Skeletal muscle cell (primary cell): ENCODE measurements around the gene SRSF7.
"Not testable (repeated sequence)": the region's sequence is repeated elsewhere in the genome, so short reads cannot be mapped to it uniquely, and the experiment has no call there.

Source experiments
- DNase-seq: peaks from one replicate; pipeline ENCODE4 v3.0.0-alpha.2; 2010; ENCODE audit warnings: low read depth
- H3K4me3 ChIP-seq: 2 replicates; pipeline ENCODE4 v1.5.1; 2011; ENCODE audit warnings: low read depth, mild to moderate bottlenecking, control low read depth, low read length, moderate library complexity

The SRSF7 gene

GRCh38 chr2:38750891-38751595 is at the start of gene SRSF7:
Gene SRSF7, minus strand, starts transcription at chr2:38751361. Its CDS starts 105 bp downstream, at chr2:38751256.
- peak within 1 kb of the TSS; percentile 95 for H3K4me3 ChIP-seq
- peak; percentile 99 for DNase-seq

- H3K4me3 ChIP-seq: no peak overlapping the region
- DNase-seq: no peak
These were observed 46.8 kb upstream of the SRSF7 start for GRCh38 chr2:38797953-38798352.

DNA sequence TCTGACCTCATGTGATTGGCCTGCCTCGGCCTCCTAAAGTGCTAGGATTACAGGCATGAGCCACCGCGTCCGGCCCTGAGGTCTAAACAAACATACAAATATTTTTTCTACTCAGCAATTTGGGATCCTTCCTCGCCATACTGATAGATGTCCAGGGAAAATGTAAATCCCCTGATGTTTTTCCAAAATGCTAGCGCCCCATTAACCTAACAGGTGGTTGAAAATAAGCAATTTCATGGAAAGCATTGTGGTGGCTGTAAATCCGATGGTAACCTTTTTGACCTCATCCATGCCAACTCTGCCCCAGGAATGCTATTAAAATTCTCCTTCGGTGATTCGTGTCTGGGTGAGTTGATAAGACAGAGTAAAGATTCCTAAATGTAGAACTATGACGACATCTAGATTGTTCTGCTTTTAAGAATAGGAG is 46.1 kb upstream of the SRSF7 start:
- DNase-seq: no peak

GRCh38 chr2:38795016-38795415 is 43.9 kb upstream of the SRSF7 start:
- H3K4me3 ChIP-seq, DNase-seq: not testable (repeated sequence)

More for the DNA sequence above, 46.1 kb upstream of the SRSF7 start:
- H3K4me3 ChIP-seq: no peak overlapping the region

GRCh38 chr2:38794235-38794946 is 43.2 kb upstream of the SRSF7 start:
- H3K4me3 ChIP-seq: no peak overlapping the region
- DNase-seq: no peak

DNA sequence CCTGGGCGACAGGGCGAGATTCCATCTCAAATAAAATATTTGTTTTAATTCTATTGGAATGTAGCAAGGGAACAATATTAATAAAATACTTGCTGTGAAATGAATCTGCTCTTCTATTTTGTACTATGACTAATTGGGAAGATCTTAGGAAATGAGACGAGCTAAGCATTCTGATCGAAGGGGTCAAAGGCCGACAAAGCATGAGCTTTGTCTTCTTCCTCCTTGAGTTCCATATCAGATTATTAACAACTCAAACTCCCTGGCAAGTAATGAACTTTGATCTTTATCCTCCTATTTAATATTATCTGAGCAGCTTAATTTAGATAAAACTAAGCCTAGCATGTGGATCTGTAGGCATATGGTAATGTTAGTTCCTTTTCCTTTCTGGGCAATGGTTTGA is 42.4 kb upstream of the SRSF7 start:
- DNase-seq: no peak
- H3K4me3 ChIP-seq: no peak overlapping the region

DNA sequence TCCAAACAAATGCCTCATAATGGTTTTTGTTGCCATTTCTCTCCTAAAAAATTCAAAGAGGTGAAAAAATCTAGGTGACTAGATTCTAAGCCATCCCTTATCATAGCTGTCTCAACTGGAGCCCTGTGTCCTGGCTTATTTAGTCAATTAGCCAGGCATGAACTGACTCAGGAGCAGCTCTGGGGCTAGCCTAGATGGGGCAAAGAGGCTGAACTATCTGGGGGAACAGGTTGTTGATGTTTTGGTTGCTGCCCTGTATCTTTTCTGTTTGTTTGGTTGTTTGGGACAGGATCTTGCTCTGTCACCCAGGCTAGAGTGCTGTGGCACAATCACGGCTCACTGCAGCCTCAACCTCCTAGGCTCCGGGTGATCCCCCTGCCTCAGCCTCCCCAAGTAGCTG is 41.6 kb upstream of the SRSF7 start:
- no peak overlapping the region for H3K4me3 ChIP-seq
- no peak for DNase-seq

GRCh38 chr2:38792321-38792720 is 41.2 kb upstream of the SRSF7 start:
- DNase-seq, H3K4me3 ChIP-seq: not testable (repeated sequence)

- DNase-seq: no peak
- no peak overlapping the region for H3K4me3 ChIP-seq
These were observed 40.6 kb upstream of the SRSF7 start for GRCh38 chr2:38791744-38792143.

DNA sequence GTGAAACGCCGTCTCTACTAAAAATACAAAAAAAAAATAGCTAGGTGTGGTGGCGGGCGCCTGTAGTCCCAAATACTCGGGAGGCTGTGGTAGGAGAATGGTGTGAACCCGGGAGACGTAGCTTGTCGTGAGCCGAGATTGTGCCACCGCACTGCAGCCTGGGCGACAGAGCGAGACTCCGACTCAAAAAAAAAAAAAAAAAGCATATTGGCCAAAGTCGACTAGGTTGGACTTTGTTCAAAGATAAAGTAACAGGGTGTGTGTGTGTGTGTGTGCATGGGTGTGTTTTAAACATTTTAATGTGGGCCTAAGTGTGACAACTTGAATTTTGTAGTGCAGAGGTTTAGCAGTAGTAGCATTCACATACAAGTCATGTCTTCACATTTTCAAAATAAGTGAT is 38.5 kb upstream of the SRSF7 start:
- no peak for DNase-seq
- H3K4me3 ChIP-seq: no peak overlapping the region

DNA sequence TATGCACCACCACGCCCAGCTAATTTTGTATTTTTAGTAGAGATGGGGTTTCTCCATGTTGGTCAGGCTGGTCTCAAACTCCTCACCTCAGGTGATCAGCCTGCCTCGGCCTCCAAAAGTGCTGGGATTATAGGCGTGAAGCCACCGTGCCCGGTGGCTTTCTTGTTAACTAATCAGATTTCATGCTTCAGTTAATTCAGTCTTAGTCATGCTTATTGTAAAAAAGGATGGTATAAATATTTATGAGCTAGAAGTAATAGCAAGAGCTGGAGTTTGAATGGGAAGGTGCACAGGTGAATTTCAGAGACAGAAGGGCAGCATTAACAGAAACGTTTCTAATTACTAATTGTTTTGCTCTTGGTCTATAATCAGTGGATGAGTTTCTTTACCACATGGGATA is 37.1 kb upstream of the SRSF7 start:
- no peak overlapping the region for H3K4me3 ChIP-seq
- no peak for DNase-seq

- H3K4me3 ChIP-seq: no peak overlapping the region
- DNase-seq: no peak
These were observed 32.4 kb upstream of the SRSF7 start for GRCh38 chr2:38783586-38783985.

GRCh38 chr2:38778687-38779082 is 27.5 kb upstream of the SRSF7 start:
- H3K4me3 ChIP-seq: peak overlapping the region; percentile 81
- DNase-seq: no peak

- no peak for DNase-seq
- no peak overlapping the region for H3K4me3 ChIP-seq
These were observed 25.4 kb upstream of the SRSF7 start for GRCh38 chr2:38776531-38776930.

DNA sequence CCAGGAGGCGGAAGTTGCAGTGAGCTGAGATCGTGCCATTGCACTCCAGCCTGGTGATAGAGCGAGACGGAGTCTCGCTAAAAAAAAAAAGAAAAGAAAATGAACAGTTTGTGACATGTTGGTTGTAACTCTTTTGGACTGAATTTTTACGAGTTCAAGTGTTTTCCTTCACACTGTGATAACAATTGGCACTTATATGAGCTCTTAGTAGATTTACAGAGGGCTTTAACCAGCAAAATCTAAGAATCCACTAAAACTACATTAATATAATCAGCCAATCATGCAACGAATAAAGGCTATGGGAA is 24.7 kb upstream of the SRSF7 start:
- no peak overlapping the region for H3K4me3 ChIP-seq

DNA sequence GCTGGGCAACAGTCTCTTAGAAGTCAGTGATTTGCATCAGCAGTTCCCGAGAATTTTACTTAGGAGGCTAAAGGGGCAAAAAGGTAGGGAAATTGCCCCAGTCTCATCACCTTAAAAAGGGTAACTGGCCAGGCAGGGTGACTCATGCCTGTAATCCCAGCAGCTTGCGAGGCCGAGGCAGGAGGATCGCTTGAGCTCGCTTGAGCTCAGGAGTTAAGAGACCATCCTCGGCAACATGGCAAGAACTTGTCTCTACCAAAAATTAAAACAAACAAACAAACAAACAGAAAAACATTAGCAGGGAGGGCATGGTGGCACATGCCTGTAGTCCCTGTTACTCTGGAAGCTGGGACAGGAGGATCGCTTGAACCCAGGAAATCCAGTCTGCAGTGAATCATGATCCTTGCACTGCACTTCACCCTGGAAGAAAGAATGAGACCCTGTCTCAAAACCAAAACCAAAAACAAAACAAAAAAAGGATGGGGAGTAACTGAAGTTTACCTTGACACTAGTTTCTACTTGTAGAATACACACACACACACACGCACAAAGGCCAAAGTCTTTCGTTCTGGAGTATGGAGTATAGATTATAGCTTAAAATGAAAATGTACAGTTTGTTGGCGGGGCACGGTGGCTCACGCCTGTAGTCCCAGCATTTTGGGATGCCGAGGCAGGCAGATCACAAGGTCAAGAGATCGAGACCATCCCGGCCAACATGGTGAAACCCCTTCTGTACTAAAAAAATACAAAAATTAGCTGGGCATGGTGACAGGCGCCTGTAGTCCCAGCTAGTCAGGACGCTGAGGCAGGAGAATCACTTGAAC is 24.1 kb upstream of the SRSF7 start:
- no peak for DNase-seq
- no peak overlapping the region for H3K4me3 ChIP-seq

More for the DNA sequence above, 24.7 kb upstream of the SRSF7 start:
- no peak for DNase-seq

GRCh38 chr2:38771632-38772031 is 20.5 kb upstream of the SRSF7 start:
- no peak overlapping the region for H3K4me3 ChIP-seq
- DNase-seq: no peak

GRCh38 chr2:38765551-38765950 is 14.4 kb upstream of the SRSF7 start:
- DNase-seq: no peak
- no peak overlapping the region for H3K4me3 ChIP-seq

DNA sequence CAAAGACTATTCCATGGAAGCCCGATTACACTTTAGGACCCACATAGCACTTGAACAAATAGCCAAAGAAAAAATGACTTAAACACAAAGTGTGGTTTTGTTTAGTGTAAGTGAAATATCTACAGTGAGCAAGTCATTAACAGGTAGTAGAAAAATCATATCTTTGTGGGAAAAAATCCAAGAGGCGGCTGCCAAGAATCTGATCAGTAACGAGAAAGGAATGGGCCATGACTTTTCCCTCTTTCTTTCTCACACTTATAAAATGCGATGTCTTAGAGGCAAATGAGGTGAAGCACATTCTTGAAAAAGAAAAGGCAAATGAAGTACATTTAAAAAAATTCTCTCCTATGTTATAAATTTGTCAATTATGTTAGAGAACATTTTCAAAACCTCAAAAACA is 14.0 kb upstream of the SRSF7 start:
- DNase-seq: no peak
- H3K4me3 ChIP-seq: no peak overlapping the region

DNA sequence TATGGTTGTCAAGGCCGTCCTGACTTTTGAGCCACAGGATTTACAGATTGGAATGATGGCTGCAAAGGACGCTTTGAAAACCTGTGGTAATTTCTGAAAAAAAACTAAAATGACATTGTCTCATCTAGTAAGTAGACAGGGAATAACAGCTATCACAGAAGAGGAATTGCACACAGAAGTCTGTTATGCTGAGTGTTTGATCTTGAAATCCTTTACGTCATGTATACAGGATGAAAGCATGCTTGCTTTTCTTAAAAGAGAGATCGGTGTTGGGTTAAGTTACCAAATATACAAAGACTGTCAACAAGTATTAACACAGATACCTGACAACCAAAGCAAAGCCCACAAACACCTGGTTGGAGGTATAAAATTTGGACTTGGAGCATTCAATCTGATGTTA is 12.6 kb upstream of the SRSF7 start:
- H3K4me3 ChIP-seq: no peak overlapping the region
- DNase-seq: no peak
